Dendritic cell treated with granulocyte-macrophage colony-stimulating factor and Interleukin-4, amounts not matched to agents 40 ng/mL and 50 ng/mL, for 4 days (primary cell): ENCODE measurements around the gene SMR3B.

Experiments used
- H3K27ac Mint-ChIP-seq: one replicate; pipeline ENCODE4 v1.8.0; 2022; ENCODE audit warnings: mild to moderate bottlenecking, mixed read lengths
- H3K27me3 Mint-ChIP-seq: one replicate; pipeline ENCODE4 v1.8.0; 2022; ENCODE audit warnings: mild to moderate bottlenecking, mixed read lengths
- H3K36me3 Mint-ChIP-seq: one replicate; pipeline ENCODE4 v1.8.0; 2022; ENCODE audit warnings: low read depth, mixed read lengths
- H3K4me1 Mint-ChIP-seq: one replicate; pipeline ENCODE4 v1.8.0; 2022; ENCODE audit warnings: low read depth, mixed read lengths
- H3K4me3 Mint-ChIP-seq: one replicate; pipeline ENCODE4 v1.8.0; 2022; ENCODE audit warnings: mild to moderate bottlenecking, moderate library complexity, mixed read lengths
- H3K9me3 Mint-ChIP-seq: one replicate; pipeline ENCODE4 v1.8.0; 2022; ENCODE audit warnings: mixed read lengths
- intact Hi-C: fragments of 100-400 bp; cut with micrococcal nuclease; formaldehyde crosslinking; loops from one replicate; pipeline ENCODE4 v1.15.0; 2022

Gene SMR3B

DNA sequence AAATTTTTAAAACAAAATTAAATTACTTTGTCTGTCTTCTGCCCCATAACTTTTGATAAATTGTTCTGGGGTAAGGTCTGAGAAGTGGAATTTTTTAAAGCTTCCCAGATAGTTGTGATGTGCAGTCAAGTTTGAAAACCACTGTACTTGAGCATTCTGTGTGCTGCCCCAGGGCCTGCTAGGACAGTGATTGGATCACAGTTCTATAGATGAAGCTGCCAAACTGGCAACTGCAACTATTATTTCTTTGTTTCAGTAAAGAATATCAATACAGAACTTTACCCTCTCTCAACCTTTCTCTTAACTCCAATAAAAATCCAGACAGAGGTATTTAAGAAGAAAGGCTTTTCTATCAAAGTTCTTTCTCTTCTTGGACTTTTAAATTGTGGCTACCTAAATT is 14.6 kb downstream of the SMR3B start, which contains the start of gene OPRPN:
TSS of gene OPRPN (plus strand) at position 361 of the 400 bp plus-strand sequence. CDS start 1,346 bp downstream, outside the sequence.
- Mint-ChIP-seq H3K36me3 (no peaks in the 10 kb centered on the region), H3K4me1 (no peaks in the 10 kb centered on the region), H3K4me3 (no peak within 1 kb of the TSS), H3K9me3 (no peaks in the 10 kb centered on the region), H3K27ac (no peak within 1 kb of the TSS), H3K27me3 (no peaks in the 10 kb centered on the region)
- intact Hi-C loops: no loop called here

- H3K27me3 Mint-ChIP-seq: no peaks in the 10 kb centered on the region
- H3K4me3 Mint-ChIP-seq: no peak overlapping the region
- no peak overlapping the region for H3K27ac Mint-ChIP-seq
Observed at GRCh38 chr4:70399319-70399718, 16.4 kb downstream of the SMR3B start.

DNA sequence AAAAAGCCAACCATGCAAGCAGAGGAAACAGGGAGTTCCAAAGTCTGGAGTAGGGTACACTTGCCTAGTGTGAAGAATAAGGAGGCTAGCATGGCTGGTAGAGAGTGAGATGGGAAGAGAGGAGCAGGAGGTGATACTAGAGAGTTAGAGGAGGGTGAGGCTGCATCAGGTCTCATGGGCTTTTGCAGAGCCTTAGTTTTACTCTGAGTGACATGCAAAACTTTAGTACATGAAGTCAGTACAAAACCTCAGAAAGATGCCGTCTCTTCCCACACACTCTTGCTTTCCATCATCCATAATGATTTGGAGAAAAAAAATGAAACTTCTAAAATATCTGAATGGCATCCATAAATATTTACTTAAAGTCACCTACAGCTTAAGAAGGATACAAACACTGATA is 19.8 kb downstream of the SMR3B start:
- H3K4me3 Mint-ChIP-seq: no peak overlapping the region
- no peaks in the 10 kb centered on the region for H3K27me3 Mint-ChIP-seq
- H3K9me3 Mint-ChIP-seq: no peaks in the 10 kb centered on the region
- no peak overlapping the region for H3K27ac Mint-ChIP-seq
- H3K36me3 Mint-ChIP-seq: no peaks in the 10 kb centered on the region
- intact Hi-C loops: no loop called here
- H3K4me1 Mint-ChIP-seq: no peaks in the 10 kb centered on the region

More at GRCh38 chr4:70399319-70399718, 16.4 kb downstream of the SMR3B start:
- intact Hi-C loops: no loop called here
- Mint-ChIP-seq H3K9me3 (no peaks in the 10 kb centered on the region), H3K4me1 (no peaks in the 10 kb centered on the region), H3K36me3 (no peaks in the 10 kb centered on the region)

- Mint-ChIP-seq H3K27ac (no peak overlapping the region), H3K4me1 (no peaks in the 10 kb centered on the region), H3K36me3 (no peaks in the 10 kb centered on the region), H3K27me3 (no peaks in the 10 kb centered on the region), H3K9me3 (no peaks in the 10 kb centered on the region), H3K4me3 (no peak overlapping the region)
- intact Hi-C loops: no loop called here
Observed at GRCh38 chr4:70405765-70406164, 22.8 kb downstream of the SMR3B start.

DNA sequence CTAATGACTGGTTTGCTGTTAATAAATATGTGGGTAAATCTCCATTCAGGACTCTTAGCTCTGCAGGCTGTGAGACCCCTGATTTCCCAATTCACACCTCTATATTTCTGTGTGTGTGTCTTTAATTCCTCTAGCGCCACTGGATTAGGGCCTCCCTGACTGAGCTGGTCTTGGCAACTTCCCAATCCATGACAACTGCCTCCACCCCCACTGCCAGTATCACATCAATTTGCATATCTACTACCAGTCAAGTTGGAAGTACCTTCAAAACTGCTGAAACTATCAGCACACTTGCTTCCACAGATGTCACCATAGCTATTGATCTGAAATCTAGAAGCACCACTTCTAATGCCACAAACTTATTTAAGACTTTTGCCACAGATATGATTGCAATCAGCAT is 42.4 kb downstream of the SMR3B start:
- Mint-ChIP-seq H3K4me1 (no peaks in the 10 kb centered on the region), H3K27me3 (no peaks in the 10 kb centered on the region), H3K27ac (no peak overlapping the region), H3K36me3 (no peaks in the 10 kb centered on the region), H3K4me3 (no peak overlapping the region), H3K9me3 (peaks cover 24% of the 10 kb centered on the region)
- intact Hi-C loops: no loop called here

GRCh38 chr4:70426789-70427188 is 43.9 kb downstream of the SMR3B start:
- H3K27ac Mint-ChIP-seq: no peak overlapping the region
- no peaks in the 10 kb centered on the region for H3K27me3 Mint-ChIP-seq
- no peaks in the 10 kb centered on the region for H3K4me1 Mint-ChIP-seq
- peaks cover 17% of the 10 kb centered on the region for H3K9me3 Mint-ChIP-seq
- intact Hi-C loops: no loop called here
- no peak overlapping the region for H3K4me3 Mint-ChIP-seq
- H3K36me3 Mint-ChIP-seq: no peaks in the 10 kb centered on the region

- Mint-ChIP-seq H3K4me3 (no peak overlapping the region), H3K27ac (no peak overlapping the region), H3K4me1 (no peaks in the 10 kb centered on the region), H3K27me3 (no peaks in the 10 kb centered on the region), H3K36me3 (no peaks in the 10 kb centered on the region), H3K9me3 (no peaks in the 10 kb centered on the region)
- intact Hi-C loops: no loop called here
Observed at GRCh38 chr4:70437197-70437596, 54.3 kb downstream of the SMR3B start.
